Testis (tissue), 3 donors: ENCODE measurements around the gene BBS4. TPM values are rescaled to one million over a fixed set of nuclear protein-coding genes. Genes with fewer than 3 reads are reported as not detected.

Experiments
- polyA plus RNA-seq: library from polyadenylated mRNA; stranded (reverse); fragments of 350-450 nt; fragmentation: Illumina TruSeq; extraction: RNeasy Lipid Tissue Mini Kit (QIAGEN cat#74804); gene quantifications from one replicate; pipeline ENCODE4 v1.2.3, GENCODE V29; 2014; ENCODE audit warnings: low read depth, low replicate concordance; ENCODE audit not compliant: insufficient read depth
- small RNA-seq, 2 donors: library from RNA; depleted of rRNA; stranded (forward); fragments of <200 nt; gene quantifications; one replicate each; pipeline ENCODE3, GENCODE V24; 2016
- total RNA-seq, 2 donors: library from RNA; depleted of rRNA; stranded (reverse); fragments of >200 nt; gene quantifications; one replicate each; pipeline ENCODE4 v1.2.3, GENCODE V29; 2016

Gene BBS4
- total and polyA plus RNA-seq, 3 donors from 2014 or later: 48.7 to 83.9 (median 50.7) TPM

Small RNA genes lying within 50 kb of the gene (small RNA-seq; reads per million reads assigned to genes)
- gene RN7SL853P: 0 reads per million in 2 donors

Other genes starting within 250 kb of the BBS4 start
- gene ARIH1, start 211.9 kb upstream of the BBS4 start, total RNA-seq: 100 to 1,000 TPM in 1 of 2 donors, 10 to 100 TPM in 1; 97.8 to 113 TPM
- 221 TPM for gene ARIH1, start 211.9 kb upstream of the BBS4 start, polyA plus RNA-seq
- 10 to 100 TPM in 1 of 2 donors, 1 to 10 TPM in 1; 7.4 to 18.0 TPM for gene GOLGA6B, start 31.5 kb upstream of the BBS4 start, total RNA-seq
- gene GOLGA6B, start 31.5 kb upstream of the BBS4 start, polyA plus RNA-seq: 8.6 TPM
- 1 to 10 TPM; 2.2 to 2.4 TPM for gene HIGD2B, start within 50 bp of the BBS4 start, total RNA-seq
- 10.2 TPM for gene HIGD2B, start within 50 bp of the BBS4 start, polyA plus RNA-seq
- 10 to 100 TPM; 55.6 to 59.9 TPM for gene ADPGK, start 97.6 kb downstream of the BBS4 start, total RNA-seq
- gene ADPGK, start 97.6 kb downstream of the BBS4 start, polyA plus RNA-seq: 39.1 TPM